Muscle of arm (tissue), 12 donors: ENCODE results near the gene PDS5B. TPM values are rescaled to one million over a fixed set of nuclear protein-coding genes. Genes with fewer than 3 reads are reported as not detected.
"Not testable (repeated sequence)": the region's sequence is repeated elsewhere in the genome, so short reads cannot be mapped to it uniquely, and the experiment has no call there.

Experiments
- DNase-seq: peaks from one replicate; pipeline ENCODE4 v3.0.0-alpha.2; 2013
- polyA plus RNA-seq, 12 donors: library from polyadenylated mRNA; unstranded; fragments of 120-200 nt; gene quantifications; one replicate each; pipeline ENCODE4 v1.2.1, GENCODE V29; 2013; ENCODE audit not compliant: insufficient read length in 12 of 12

PDS5B gene
- polyA plus RNA-seq, 12 donors = 32.8 to 96.6 (median 43.0) TPM; not detected in 1

DNA sequence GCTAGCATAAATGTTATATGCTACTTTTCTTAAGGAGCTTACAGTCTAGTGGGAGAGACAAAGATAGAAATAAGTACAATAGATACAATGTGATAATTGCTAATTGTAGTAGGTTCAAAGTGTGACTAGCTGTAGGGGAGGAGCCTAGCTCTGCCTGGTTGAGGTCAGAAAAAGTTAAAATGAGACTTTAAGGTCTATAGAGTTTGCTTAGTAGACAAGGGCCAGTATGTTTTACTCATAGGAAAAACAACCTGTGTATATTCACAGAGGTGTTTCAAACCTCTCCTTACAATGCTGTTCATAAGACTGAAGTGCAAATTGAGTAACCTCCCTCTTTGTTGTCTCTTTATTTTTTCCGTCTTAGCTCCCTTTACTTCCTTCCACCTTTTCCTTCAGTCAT lies 56.1 kb downstream of the PDS5B start:
- DNase-seq = no peak

- DNase-seq = no peak
Observed at GRCh38 chr13:32642858-32643257, 56.6 kb downstream of the PDS5B start.

DNA sequence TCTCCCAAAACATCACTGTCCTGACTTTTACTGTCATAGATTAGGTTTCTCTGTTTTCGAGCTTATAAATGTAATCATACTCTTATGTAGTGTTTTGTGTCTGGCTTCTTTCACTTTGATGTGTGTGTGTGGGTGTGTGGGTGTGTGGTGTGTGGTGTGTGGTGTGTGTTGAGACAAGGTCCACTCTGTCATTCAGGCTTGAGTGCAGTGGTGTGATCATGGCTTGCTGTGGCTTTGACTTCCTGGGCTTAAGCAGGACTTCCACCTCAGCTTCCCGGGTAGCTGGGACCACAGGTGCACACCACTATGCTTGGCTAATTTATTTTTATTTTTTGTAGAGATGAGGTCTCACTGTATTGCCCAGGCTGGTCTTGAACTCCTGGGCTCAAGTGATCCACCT lies 59.6 kb downstream of the PDS5B start:
- DNase-seq = no peak

DNA sequence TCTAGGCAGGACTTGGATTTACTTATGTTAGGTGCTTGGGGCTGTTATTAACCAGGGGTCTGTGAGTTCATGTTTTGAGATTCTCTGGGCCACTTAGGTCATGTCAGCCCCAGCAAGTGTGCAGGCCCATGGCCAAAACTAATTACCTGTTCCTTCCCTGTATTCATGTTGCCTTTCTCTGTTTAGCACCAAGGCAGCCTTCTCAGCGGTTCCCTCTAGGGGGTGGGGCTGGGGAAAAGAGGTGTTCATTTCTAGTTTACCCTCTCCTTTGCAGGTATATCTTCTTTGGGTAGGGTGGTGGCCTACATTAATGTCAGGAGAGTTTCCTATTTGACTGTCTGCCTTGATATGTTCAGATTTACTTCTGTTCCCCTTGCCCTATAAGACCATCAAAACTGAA lies 61.7 kb downstream of the PDS5B start:
- no peak for DNase-seq

DNA sequence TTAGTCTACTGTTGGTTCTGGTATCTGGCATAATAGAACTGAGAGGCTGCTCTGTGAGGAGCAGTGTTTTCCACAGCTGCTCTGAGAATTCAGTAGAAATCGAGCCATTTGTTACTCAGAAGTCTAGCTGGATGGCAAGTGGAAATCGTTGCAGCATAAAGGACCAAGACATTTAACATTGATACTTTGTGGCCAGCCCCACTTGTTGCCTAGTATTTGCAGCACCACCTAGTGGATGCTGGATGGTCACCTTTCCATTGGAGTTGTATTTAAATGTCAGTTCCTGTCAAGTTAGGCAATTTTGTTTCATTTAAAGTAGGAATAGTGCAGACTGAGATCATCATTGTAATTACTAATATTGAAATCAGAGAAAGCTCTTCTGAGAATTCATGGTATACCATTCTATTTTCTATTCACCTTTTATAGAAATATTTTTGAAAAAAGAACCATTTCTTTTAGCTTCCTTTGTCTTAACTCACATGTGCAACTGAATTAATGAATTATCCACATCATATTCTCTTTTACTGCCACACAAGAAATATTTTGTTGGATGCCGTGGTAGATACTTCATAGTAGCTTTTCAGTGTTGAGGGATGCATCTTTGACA lies 64.6 kb downstream of the PDS5B start:
- DNase-seq = peak; percentile 27

GRCh38 chr13:32657309-32657708 lies 71.1 kb downstream of the PDS5B start:
- no peak for DNase-seq

- no peak for DNase-seq
Observed at GRCh38 chr13:32659736-32660135, 73.5 kb downstream of the PDS5B start.

DNA sequence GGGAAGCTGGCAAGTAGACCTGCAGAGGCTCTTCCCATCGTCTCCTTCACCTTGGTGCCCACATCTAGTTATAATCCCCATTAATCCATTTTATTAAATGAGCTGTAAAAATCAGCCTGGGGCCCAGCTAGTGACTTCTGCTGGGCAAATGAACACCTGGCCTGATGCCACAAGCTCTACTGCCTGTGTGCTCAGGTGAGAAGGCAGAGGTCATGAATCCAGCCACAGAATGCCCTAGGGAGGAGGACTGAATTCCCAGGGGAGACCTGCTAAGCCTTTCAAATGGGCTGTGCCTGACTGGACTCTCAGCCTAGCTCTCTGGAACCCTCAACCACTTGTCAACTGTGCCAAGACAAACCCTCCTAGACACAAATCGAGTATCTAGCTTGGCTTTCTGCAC lies 74.0 kb downstream of the PDS5B start:
- no peak for DNase-seq

- DNase-seq = no peak
Observed at GRCh38 chr13:32661685-32662084, 75.4 kb downstream of the PDS5B start.

DNA sequence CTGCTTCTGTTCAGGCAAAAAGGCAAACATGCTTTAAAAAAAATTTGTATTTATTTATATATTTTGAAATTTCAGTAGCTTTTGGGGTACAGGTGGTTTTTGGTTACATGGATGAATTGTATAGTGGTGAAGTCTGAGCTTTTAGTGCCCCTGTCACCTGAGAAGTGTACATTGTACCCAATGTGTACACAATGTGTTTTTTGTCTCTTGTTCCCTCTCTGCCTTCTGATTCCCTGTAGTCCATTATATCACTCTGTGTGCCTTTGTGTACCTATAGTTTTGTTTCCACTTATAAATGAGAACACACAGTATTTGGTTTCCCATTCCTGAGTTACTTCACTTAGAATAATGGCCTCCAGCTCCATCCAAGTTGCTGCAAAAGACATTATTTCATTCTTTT lies 77.4 kb downstream of the PDS5B start:
- DNase-seq = no peak

DNA sequence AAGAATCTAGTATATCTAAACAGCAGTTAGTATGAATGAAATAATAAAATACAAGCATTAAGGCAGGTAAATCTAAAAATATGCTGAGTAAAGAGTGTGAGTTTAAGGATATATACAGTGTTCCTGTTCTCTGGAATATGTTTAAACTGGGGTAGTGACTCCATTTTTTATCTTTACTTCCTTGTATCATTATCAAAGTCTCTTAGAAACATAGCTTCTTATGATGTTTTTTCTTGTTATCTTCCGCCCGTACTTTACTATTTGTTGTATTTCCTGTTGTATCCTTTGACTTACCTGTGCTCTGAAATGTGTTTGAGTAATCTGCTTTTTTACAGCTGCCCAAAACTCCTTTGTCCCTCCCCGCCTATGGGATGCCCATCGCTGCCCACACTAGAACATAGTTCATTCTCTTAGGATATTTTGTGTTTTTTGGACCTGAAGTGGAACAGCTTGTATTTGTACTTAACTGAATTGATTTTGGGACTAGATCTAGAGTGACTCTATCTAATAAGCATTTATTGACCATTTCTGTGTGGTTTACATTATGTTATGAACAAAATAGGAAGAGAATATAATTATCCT lies 80.8 kb downstream of the PDS5B start:
- no peak for DNase-seq

DNA sequence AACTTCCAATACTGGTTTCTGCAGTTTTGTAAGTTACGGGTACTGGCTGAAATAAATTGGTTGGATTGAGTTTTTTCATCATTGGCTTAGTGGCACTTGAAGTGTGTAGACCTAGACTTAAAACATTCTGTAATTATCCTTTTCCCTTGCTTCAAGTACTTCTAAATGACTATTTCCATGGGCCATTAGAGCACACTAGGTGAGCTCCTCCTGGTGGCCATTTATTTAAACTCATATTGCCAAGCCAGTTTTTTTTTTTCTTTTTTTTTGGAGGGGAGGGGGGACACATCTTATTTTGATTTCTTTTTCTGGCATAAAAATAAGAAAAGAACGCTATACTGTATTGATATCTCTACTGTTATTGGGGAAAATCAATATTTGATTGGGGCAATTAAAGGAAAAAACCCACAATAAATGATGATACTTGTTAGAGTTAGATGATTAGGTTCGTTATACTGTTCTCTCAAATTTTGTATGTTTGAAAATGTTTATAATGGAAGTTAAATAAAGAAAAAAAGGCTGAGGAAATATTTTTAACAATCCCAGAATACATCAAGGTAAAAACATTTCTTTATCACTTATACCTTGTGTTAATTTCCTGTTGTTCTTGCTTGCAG lies 82.9 kb downstream of the PDS5B start:
- DNase-seq = peak; percentile 18

- DNase-seq = no peak
Observed at GRCh38 chr13:32674503-32674902, 88.3 kb downstream of the PDS5B start.

- DNase-seq = no peak
Observed at GRCh38 chr13:32676242-32676641, 90.0 kb downstream of the PDS5B start.

DNA sequence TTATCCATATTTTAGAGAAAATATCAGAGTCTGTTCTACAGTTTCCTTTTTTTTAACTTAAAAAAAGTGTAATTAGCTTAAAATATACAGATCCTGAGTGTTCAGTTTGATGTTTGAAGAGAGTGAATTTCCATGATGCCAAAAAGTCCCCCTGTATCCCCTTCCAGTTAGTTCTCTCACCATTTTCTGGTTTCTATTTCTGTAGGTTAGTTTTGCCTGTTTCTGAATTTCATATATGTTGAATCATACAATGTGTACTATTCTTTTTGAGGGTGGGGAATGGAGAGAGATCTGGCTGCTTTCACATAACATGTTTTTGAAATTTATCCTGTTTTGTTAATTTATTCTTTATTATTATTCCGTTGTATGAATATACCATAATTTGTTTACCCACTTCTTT lies 95.9 kb downstream of the PDS5B start:
- DNase-seq = no peak

GRCh38 chr13:32682740-32683139 lies 96.5 kb downstream of the PDS5B start:
- no peak for DNase-seq

DNA sequence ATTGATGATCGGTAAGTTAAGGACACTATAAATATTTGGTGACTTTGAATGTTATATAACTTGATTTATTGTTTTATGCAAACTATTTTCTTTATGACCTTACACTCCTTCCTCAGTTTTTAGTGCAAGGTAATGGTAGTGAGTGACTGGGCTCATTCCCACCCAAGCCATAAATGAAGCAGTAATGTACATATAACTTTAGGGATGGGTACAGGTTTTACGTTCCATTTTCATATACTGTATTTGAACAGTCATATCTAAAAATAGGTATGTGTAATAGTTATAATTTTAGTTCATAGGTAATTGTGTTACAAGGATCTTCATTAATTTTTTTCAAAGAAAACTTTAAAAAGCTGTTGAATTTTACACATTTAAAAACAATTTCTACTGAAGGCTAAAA lies 101.0 kb downstream of the PDS5B start:
- no peak for DNase-seq

DNA sequence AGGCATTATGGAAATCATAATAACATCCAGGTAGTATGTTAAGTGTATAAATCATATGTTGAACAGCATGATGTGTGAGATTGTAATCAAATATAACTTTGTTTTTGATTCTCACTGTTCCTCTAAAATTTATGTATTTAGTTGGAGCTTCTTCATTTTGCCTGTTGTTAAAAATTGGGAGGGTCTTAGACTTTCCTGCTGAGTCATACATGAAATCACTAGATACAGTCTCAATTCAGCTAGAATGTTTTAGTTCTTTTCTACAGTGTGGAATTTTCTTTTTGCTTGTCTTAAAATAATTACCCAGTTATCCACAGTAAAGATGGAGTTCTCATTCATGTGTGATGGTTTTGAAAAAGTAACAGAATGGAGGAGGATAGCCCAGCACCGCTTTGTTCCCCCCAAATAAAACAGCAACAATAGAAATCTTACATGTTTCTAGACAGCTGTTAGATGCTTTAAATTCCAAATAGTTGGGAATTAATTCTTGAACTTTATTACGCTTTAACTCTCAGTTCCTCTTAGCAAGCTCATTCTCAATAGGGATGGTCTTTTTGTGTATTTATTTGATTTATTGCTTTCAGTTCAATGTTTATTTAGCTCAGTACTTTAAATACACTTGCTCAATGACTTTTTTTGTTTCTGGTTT lies 109.5 kb downstream of the PDS5B start:
- DNase-seq = no peak

DNA sequence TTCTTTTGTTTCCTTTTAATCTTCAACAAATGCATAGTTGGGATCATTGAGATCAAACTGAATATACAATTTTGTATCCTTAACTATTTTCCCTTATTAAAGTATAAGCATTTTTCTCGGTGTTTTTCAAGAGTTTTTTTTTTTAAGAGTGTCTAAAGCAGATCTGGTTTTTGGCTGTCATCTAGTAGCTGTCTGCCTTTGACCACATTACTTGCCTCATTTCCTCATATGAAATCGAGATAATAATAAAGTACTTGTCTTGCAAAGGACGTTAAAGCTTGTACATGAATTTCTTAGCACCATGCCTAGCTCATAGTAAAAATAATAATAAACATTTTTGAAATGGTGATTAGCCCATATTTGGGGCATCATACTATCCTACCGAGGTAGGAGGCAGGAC lies 121.2 kb downstream of the PDS5B start:
- DNase-seq = no peak

GRCh38 chr13:32713397-32713796 lies 127.1 kb downstream of the PDS5B start:
- DNase-seq = no peak

DNA sequence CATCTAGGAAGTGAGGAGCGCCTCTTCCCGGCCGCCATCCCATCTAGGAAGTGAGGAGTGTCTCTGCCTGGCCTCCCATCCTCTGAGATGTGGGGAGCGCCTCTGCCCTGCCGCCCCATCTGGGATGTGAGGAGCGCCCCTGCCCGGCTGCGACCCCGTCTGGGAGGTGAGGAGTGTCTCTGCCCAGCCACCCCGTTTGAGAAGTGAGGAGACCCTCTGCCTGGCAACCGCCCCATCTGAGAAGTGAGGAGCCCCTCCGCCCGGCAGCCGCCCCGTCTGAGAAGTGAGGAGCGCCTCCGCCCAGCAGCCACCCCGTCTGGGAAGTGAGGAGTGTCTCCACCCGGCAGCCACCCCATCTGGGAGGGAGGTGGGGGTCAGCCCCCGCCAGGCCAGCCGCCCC lies 129.9 kb downstream of the PDS5B start:
- DNase-seq = not testable (repeated sequence)

DNA sequence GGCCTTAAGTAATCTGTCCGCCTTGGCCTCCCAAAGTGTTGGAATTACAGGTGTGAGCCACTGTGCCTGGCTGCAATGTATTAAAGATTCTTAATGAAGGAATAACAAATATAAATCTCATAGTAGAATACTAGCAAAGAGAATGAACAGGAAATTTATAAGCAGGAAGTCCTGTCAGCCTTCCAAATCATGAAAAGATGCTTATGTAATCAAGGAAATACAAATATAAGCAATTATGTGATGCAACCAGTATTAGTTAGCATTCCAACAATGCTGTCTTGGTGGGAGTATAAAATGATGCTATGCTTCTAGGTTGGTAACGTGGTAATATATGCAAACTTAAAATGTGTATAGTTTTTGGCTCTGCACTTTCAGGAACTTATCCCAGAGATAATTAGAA lies 133.8 kb downstream of the PDS5B start:
- DNase-seq = no peak
